H9 (cell line): ENCODE results near the gene MAMDC4. TPM values are rescaled to one million over a fixed set of nuclear protein-coding genes. Genes with fewer than 3 reads are reported as not detected.

ENCODE experiments used
- DNase-seq: peaks from one replicate; pipeline ENCODE4 v3.0.0-alpha.2; 2017
- H2AFZ ChIP-seq: one replicate; pipeline ENCODE4 v1.6.1; 2013; ENCODE audit warnings: mild to moderate bottlenecking, low read length, control low read depth, moderate library complexity
- H2AK5ac ChIP-seq: 2 replicates; pipeline ENCODE4 v1.6.1; 2013; ENCODE audit warnings: low read length, control low read depth, mixed read lengths; ENCODE audit not compliant: insufficient read length
- H2BK120ac ChIP-seq: one replicate; pipeline ENCODE4 v1.6.1; 2013; ENCODE audit warnings: low read depth, mild to moderate bottlenecking, low read length, control low read depth, inconsistent platforms; ENCODE audit not compliant: poor library complexity, severe bottlenecking
- H2BK12ac ChIP-seq: 2 replicates; pipeline ENCODE4 v1.6.1; 2013; ENCODE audit warnings: low read length, control low read depth, mixed read lengths, low read depth; ENCODE audit not compliant: insufficient read length
- H2BK15ac ChIP-seq: 2 replicates; pipeline ENCODE4 v1.6.1; 2013; ENCODE audit warnings: low read depth, low read length, control low read depth
- H2BK20ac ChIP-seq: one replicate; pipeline ENCODE4 v1.6.1; 2013; ENCODE audit warnings: low read depth, mild to moderate bottlenecking, low read length, control low read depth, inconsistent platforms; ENCODE audit not compliant: poor library complexity, severe bottlenecking
- H2BK5ac ChIP-seq: 2 replicates; pipeline ENCODE4 v1.6.1; 2013; ENCODE audit warnings: low read length, control low read depth, mixed read lengths; ENCODE audit not compliant: insufficient read length
- H3K14ac ChIP-seq: 2 replicates; pipeline ENCODE4 v1.6.1; 2013; ENCODE audit warnings: low read length, control low read depth; ENCODE audit not compliant: insufficient read depth
- H3K18ac ChIP-seq: 2 replicates; pipeline ENCODE4 v1.6.1; 2013; ENCODE audit warnings: low read depth, mild to moderate bottlenecking, mixed read lengths, low read length, control low read depth; ENCODE audit not compliant: insufficient read length
- H3K23ac ChIP-seq: 2 replicates; pipeline ENCODE4 v1.6.1; 2013; ENCODE audit warnings: low read length, control low read depth, mixed read lengths, low read depth; ENCODE audit not compliant: insufficient read length
- H3K23me2 ChIP-seq: 2 replicates; pipeline ENCODE4 v1.6.1; 2013; ENCODE audit warnings: low read depth, mild to moderate bottlenecking, mixed read lengths, low read length, control low read depth; ENCODE audit not compliant: insufficient read length, poor library complexity, severe bottlenecking
- H3K27ac ChIP-seq: 2 replicates; pipeline ENCODE4 v1.5.1; 2013; ENCODE audit warnings: low read length, control low read depth, mixed read lengths, low read depth; ENCODE audit not compliant: insufficient read length
- H3K27me3 ChIP-seq: 2 replicates; pipeline ENCODE4 v1.6.1; 2013; ENCODE audit warnings: low read length, control low read depth, inconsistent platforms; ENCODE audit not compliant: insufficient read depth
- H3K4ac ChIP-seq: 2 replicates; pipeline ENCODE4 v1.6.1; 2013; ENCODE audit warnings: low read depth, mild to moderate bottlenecking, control low read depth, inconsistent platforms, low read length, moderate library complexity
- H3K4me1 ChIP-seq: 2 replicates; pipeline ENCODE4 v1.6.1; 2013; ENCODE audit warnings: low read length, control low read depth, inconsistent platforms; ENCODE audit not compliant: insufficient read depth
- H3K4me2 ChIP-seq: 2 replicates; pipeline ENCODE4 v1.6.1; 2013; ENCODE audit warnings: low read length, control low read depth, mixed read lengths; ENCODE audit not compliant: insufficient read length, insufficient read depth
- H3K56ac ChIP-seq: 2 replicates; pipeline ENCODE4 v1.6.1; 2013; ENCODE audit warnings: low read depth, mild to moderate bottlenecking, mixed read lengths, low read length, control low read depth; ENCODE audit not compliant: insufficient read length
- H3K79me1 ChIP-seq: 2 replicates; pipeline ENCODE4 v1.6.1; 2013; ENCODE audit warnings: low read depth, mild to moderate bottlenecking, moderate library complexity, low read length, control low read depth, inconsistent platforms; ENCODE audit not compliant: insufficient read depth, poor library complexity, severe bottlenecking
- H3K79me2 ChIP-seq: 2 replicates; pipeline ENCODE4 v1.6.1; 2013; ENCODE audit warnings: low read length, control low read depth, inconsistent platforms; ENCODE audit not compliant: insufficient read depth
- H3K9ac ChIP-seq: 2 replicates; pipeline ENCODE4 v1.6.1; 2013; ENCODE audit warnings: low read length, control low read depth, mixed read lengths; ENCODE audit not compliant: insufficient read length; ENCODE audit errors: extremely low read depth
- H3K9me3 ChIP-seq: one replicate; pipeline ENCODE4 v1.6.1; 2013; ENCODE audit warnings: low read depth, low read length, inconsistent platforms; ENCODE audit not compliant: control insufficient read depth
- H3T11ph ChIP-seq: one replicate; pipeline ENCODE4 v1.6.1; 2013; ENCODE audit warnings: mild to moderate bottlenecking, low read length, control low read depth, inconsistent platforms
- H4K20me1 ChIP-seq: one replicate; pipeline ENCODE4 v1.6.1; 2013; ENCODE audit not compliant: control insufficient read depth, insufficient read length, insufficient read depth
- H4K5ac ChIP-seq: 2 replicates; pipeline ENCODE4 v1.6.1; 2013; ENCODE audit warnings: low read depth, mild to moderate bottlenecking, mixed read lengths, low read length, control low read depth; ENCODE audit not compliant: insufficient read length
- H4K8ac ChIP-seq: replicated peaks from 2 replicates; pipeline ENCODE4 v1.6.1; 2013; ENCODE audit warnings: low read length, control low read depth, mixed read lengths, low read depth; ENCODE audit not compliant: insufficient read length
- H4K91ac ChIP-seq: 2 replicates; pipeline ENCODE4 v1.6.1; 2013; ENCODE audit warnings: low read depth, mild to moderate bottlenecking, moderate library complexity, mixed read lengths, low read length, control low read depth; ENCODE audit not compliant: insufficient read length
- H3K27ac Mint-ChIP-seq, 3 experiments: 2 replicates in 2 of 3; 3 replicates in 1 of 3; pipeline ENCODE4 v1.8.0; 2020 to 2021; ENCODE audit warnings: mixed read lengths in 3 of 3, mild to moderate bottlenecking in 1 of 3, moderate library complexity in 1 of 3
- H3K27me3 Mint-ChIP-seq: 2 replicates; pipeline ENCODE4 v1.8.0; 2021; ENCODE audit warnings: low read depth, mild to moderate bottlenecking, moderate library complexity, mixed read lengths
- H3K36me3 Mint-ChIP-seq, 3 experiments: 2 replicates in 2 of 3; 3 replicates in 1 of 3; pipeline ENCODE4 v1.8.0; 2020 to 2021; ENCODE audit warnings: low read depth in 3 of 3, mixed read lengths in 3 of 3; ENCODE audit not compliant: insufficient read depth in 1 of 3
- H3K4me1 Mint-ChIP-seq, 2 experiments: 2 replicates each; pipeline ENCODE4 v1.8.0; 2020; ENCODE audit warnings: mixed read lengths in 2 of 2
- H3K4me3 Mint-ChIP-seq, 2 experiments: 2 replicates in 1 of 2; 3 replicates in 1 of 2; pipeline ENCODE4 v1.8.0; 2020 to 2021; ENCODE audit warnings: mild to moderate bottlenecking in 2 of 2, mixed read lengths in 2 of 2, moderate library complexity in 1 of 2
- H3K9me3 Mint-ChIP-seq, 2 experiments: 2 replicates in 1 of 2; 3 replicates in 1 of 2; pipeline ENCODE4 v1.8.0; 2020; ENCODE audit warnings: mild to moderate bottlenecking in 2 of 2, mixed read lengths in 2 of 2, moderate library complexity in 1 of 2
- WGBS: extraction: QIAGEN DNeasy Blood & Tissue Kit; methylation state at CpG from one replicate; pipeline ENCODE4 v1.1.7; 2013; ENCODE audit warnings: missing lambda C conversion rate, low lambda C conversion rate, mixed read lengths; ENCODE audit not compliant: insufficient read length; ENCODE audit errors: extremely low coverage; 5-methylcytosine and 5-hydroxymethylcytosine counted together
- total RNA-seq: library from RNA; stranded (reverse); gene quantifications from 2 replicates; pipeline ENCODE4 v1.2.1, GENCODE V29; 2021
- TF ChIP-seq, protein P1 (sequence below): fragments of 200-600 bp; sonication (generic); conservative IDR thresholded peaks from 3 replicates; pipeline ENCODE4 v1.8.0; 2021; ENCODE audit warnings: antibody characterized with exemption, mild to moderate bottlenecking

MAMDC4 gene
- total RNA-seq, 1 experiment from 2014 or later: 9.2 TPM

DNA sequence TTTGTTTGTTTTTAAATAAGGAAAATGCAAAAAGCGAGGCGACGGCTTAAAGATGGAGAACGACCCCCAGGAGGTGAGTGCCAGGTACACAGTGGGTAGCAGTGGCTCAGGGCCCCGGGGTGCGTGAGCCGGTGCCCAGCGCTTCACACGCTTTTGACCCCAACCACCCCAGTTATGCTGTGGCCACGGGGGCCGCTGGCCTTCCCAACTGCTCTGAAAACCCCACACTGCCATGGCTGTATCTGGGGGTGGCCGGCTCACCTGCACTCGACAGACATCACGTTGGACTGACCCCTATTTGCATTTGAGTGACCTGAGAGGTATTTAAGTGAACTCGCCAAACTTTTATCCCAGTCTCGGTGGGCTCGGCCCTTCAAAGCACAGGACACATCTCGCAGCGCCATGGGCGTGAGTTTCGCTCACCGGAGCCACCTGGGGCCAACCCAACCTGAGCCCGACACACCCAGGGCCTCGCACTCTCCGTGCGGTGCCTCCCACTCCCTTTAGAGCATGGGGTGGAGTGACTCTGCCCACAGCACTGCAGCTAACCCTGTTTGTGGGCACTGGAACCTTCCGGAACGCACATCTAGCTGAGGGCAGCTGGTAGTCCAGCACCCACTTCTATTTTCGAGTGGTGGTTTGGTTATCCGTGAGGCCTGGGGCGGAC is 23.5 kb upstream of the MAMDC4 start:
- Mint-ChIP-seq H3K4me1 (0 out of 4 replicates have a peak, but pooled peaks cover 0 to 3% of the 10 kb centered on the region in 2 experiments), H3K27ac (no peak overlapping the region), H3K27me3 (peaks cover 1% of the 10 kb centered on the region; the same call in 1 of the 2 replicates), H3K4me3 (no peak overlapping the region), H3K9me3 (no peaks in the 10 kb centered on the region), H3K36me3 (peaks cover 14 to 58% (median 54%) of the 10 kb centered on the region in 3 experiments; a peak in 6 of 7 replicates)
- Histone ChIP-seq H4K8ac (no peak overlapping the region), H4K91ac (no peak overlapping the region), H2BK15ac (no peak overlapping the region), H3T11ph (no peak overlapping the region), H3K79me2 (no peaks in the 10 kb centered on the region), H3K18ac (no peak overlapping the region), H3K23ac (no peak overlapping the region), H3K23me2 (no peaks in the 10 kb centered on the region), H3K14ac (no peak overlapping the region), H3K56ac (no peak overlapping the region), H2AFZ (no peak overlapping the region), H3K27me3 (no peaks in the 10 kb centered on the region), H4K5ac (no peak overlapping the region), H3K9ac (no peak overlapping the region), H2BK120ac (no peak overlapping the region), H2BK12ac (no peak overlapping the region), H3K4ac (no peak overlapping the region), H3K9me3 (no peaks in the 10 kb centered on the region), H2BK5ac (no peak overlapping the region), H2BK20ac (no peak overlapping the region), H3K4me1 (no peaks in the 10 kb centered on the region), H4K20me1 (no peaks in the 10 kb centered on the region), H3K4me2 (no peak overlapping the region), H3K27ac (no peak overlapping the region), H3K79me1 (no peaks in the 10 kb centered on the region), H2AK5ac (no peak overlapping the region)
- WGBS: no CpG with 5 or more reads among the region's 31 CpGs
- no peak for DNase-seq
- TF ChIP-seq, protein P1, sequence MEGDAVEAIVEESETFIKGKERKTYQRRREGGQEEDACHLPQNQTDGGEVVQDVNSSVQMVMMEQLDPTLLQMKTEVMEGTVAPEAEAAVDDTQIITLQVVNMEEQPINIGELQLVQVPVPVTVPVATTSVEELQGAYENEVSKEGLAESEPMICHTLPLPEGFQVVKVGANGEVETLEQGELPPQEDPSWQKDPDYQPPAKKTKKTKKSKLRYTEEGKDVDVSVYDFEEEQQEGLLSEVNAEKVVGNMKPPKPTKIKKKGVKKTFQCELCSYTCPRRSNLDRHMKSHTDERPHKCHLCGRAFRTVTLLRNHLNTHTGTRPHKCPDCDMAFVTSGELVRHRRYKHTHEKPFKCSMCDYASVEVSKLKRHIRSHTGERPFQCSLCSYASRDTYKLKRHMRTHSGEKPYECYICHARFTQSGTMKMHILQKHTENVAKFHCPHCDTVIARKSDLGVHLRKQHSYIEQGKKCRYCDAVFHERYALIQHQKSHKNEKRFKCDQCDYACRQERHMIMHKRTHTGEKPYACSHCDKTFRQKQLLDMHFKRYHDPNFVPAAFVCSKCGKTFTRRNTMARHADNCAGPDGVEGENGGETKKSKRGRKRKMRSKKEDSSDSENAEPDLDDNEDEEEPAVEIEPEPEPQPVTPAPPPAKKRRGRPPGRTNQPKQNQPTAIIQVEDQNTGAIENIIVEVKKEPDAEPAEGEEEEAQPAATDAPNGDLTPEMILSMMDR: no peak
